Smooth muscle cell (in vitro differentiated cells): Measurements from ENCODE around the gene DRC1. TPM values are rescaled to one million over a fixed set of nuclear protein-coding genes. Genes with fewer than 3 reads are reported as not detected.

Experiments
- DNase-seq: peaks from one replicate; lab custom pipeline; 2025; ENCODE audit not compliant: unreplicated experiment; lab: John Stamatoyannopoulos, UW
- H2AFZ ChIP-seq: fragments of 200-600 bp; sonication (generic); 2 replicates; pipeline ENCODE4 v1.6.0; 2016; ENCODE audit warnings: antibody characterized with exemption, low read depth, mild to moderate bottlenecking
- H3F3A ChIP-seq: fragments of 200-600 bp; sonication (generic); 2 replicates; pipeline ENCODE4 v1.6.0; 2017; ENCODE audit warnings: antibody characterized with exemption, low read depth
- H3K27ac ChIP-seq: fragments of 200-600 bp; sonication (generic); 2 replicates; pipeline ENCODE4 v1.5.1; 2016; ENCODE audit warnings: low read depth, mild to moderate bottlenecking
- H3K27me3 ChIP-seq: fragments of 200-600 bp; sonication (generic); 2 replicates; pipeline ENCODE4 v1.6.1; 2016; ENCODE audit warnings: low read depth, mild to moderate bottlenecking
- H3K36me3 ChIP-seq: fragments of 200-600 bp; sonication (generic); 2 replicates; pipeline ENCODE4 v1.5.1; 2016; ENCODE audit warnings: low read depth
- H3K4me1 ChIP-seq: fragments of 200-600 bp; sonication (generic); 2 replicates; pipeline ENCODE4 v1.5.1; 2016; ENCODE audit warnings: low read depth
- H3K4me2 ChIP-seq: fragments of 200-600 bp; sonication (generic); 2 replicates; pipeline ENCODE4 v1.6.0; 2016; ENCODE audit warnings: mild to moderate bottlenecking
- H3K4me3 ChIP-seq: fragments of 200-600 bp; sonication (generic); 2 replicates; pipeline ENCODE4 v1.5.1; 2016; ENCODE audit warnings: mild to moderate bottlenecking
- H3K79me2 ChIP-seq: fragments of 200-600 bp; sonication (generic); 2 replicates; pipeline ENCODE4 v1.6.0; 2016; ENCODE audit warnings: low read depth, mild to moderate bottlenecking
- H3K9ac ChIP-seq: fragments of 200-600 bp; sonication (generic); 2 replicates; pipeline ENCODE4 v1.6.0; 2016; ENCODE audit warnings: low read depth
- H3K9me3 ChIP-seq: fragments of 200-600 bp; sonication (generic); replicated peaks from 2 replicates; pipeline ENCODE4 v1.5.1; 2016; ENCODE audit warnings: low read depth
- H4K20me1 ChIP-seq: fragments of 200-600 bp; sonication (generic); 2 replicates; pipeline ENCODE4 v1.6.0; 2016; ENCODE audit warnings: low read depth
- CTCF ChIP-seq: fragments of 200-600 bp; sonication (generic); IDR thresholded peaks from 2 replicates; pipeline ENCODE4 v1.5.1; 2017; ENCODE audit warnings: borderline replicate concordance, mild to moderate bottlenecking, antibody characterized with exemption; ENCODE audit not compliant: insufficient read depth, poor library complexity, severe bottlenecking
- WGBS: methylation state at CpG from one replicate; pipeline ENCODE4 v1.1.7; 2016; ENCODE audit warnings: low lambda C conversion rate; 5-methylcytosine and 5-hydroxymethylcytosine counted together
- polyA plus RNA-seq: library from polyadenylated mRNA; unstranded; fragments of >200 nt; fragmentation: Nextera tagmentation; extraction: Ambion mirVana; gene quantifications from 2 replicates; pipeline ENCODE4 v1.2.1, GENCODE V29; 2016
- total RNA-seq: library from RNA; depleted of rRNA; stranded (reverse); fragments of >200 nt; gene quantifications from 2 replicates; pipeline ENCODE4 v1.2.3, GENCODE V29; 2014

The DRC1 gene
- total and polyA plus RNA-seq, 2 experiments from 2014 or later = 0.14 TPM; not detected in 1

GRCh38 chr2:26469092-26469710, 67.5 kb downstream of the DRC1 start:
- Histone ChIP-seq H4K20me1 (no peaks in the 10 kb centered on the region), H3K27me3 (no peaks in the 10 kb centered on the region), H3K27ac (no peak overlapping the region), H3K4me1 (no peaks in the 10 kb centered on the region), H3K9me3 (no peaks in the 10 kb centered on the region), H2AFZ (no peak overlapping the region), H3F3A (no peaks in the 10 kb centered on the region), H3K4me2 (no peak overlapping the region), H3K36me3 (no peaks in the 10 kb centered on the region), H3K4me3 (no peak overlapping the region), H3K9ac (no peak overlapping the region), H3K79me2 (no peaks in the 10 kb centered on the region)
- 20% methylated on average over 5 of the region's 5 CpGs for WGBS
- no peak for DNase-seq
- TF ChIP-seq CTCF = peak; percentile 77

- Histone ChIP-seq H3K36me3 (no peaks in the 10 kb centered on the region), H3F3A (no peaks in the 10 kb centered on the region), H3K27me3 (no peaks in the 10 kb centered on the region), H2AFZ (no peak overlapping the region), H3K4me1 (no peaks in the 10 kb centered on the region), H3K79me2 (no peaks in the 10 kb centered on the region), H3K27ac (no peak overlapping the region), H4K20me1 (no peaks in the 10 kb centered on the region), H3K4me3 (no peak overlapping the region), H3K9me3 (no peaks in the 10 kb centered on the region), H3K4me2 (no peak overlapping the region), H3K9ac (no peak overlapping the region)
- TF ChIP-seq CTCF = no peak
- WGBS = 93% methylated on average over 7 of the region's 7 CpGs
- DNase-seq = no peak
Measured at GRCh38 chr2:26469955-26470354, 68.2 kb downstream of the DRC1 start.

GRCh38 chr2:26470601-26471260, 69.0 kb downstream of the DRC1 start:
- H4K20me1 ChIP-seq = no peaks in the 10 kb centered on the region
- H3K4me1 ChIP-seq = no peaks in the 10 kb centered on the region
- WGBS = 88% methylated on average over 9 of the region's 9 CpGs
- no peaks in the 10 kb centered on the region for H3F3A ChIP-seq
- TF ChIP-seq CTCF = no peak
- H3K79me2 ChIP-seq = no peaks in the 10 kb centered on the region
- H3K4me3 ChIP-seq = no peak overlapping the region
- no peak overlapping the region for H3K27ac ChIP-seq
- H2AFZ ChIP-seq = no peak overlapping the region
- H3K4me2 ChIP-seq = no peak overlapping the region
- H3K27me3 ChIP-seq = no peaks in the 10 kb centered on the region
- no peaks in the 10 kb centered on the region for H3K9me3 ChIP-seq
- DNase-seq = no peak
- H3K36me3 ChIP-seq = no peaks in the 10 kb centered on the region
- no peak overlapping the region for H3K9ac ChIP-seq

- Histone ChIP-seq H4K20me1 (no peaks in the 10 kb centered on the region), H3F3A (no peaks in the 10 kb centered on the region), H3K4me3 (no peak overlapping the region), H3K27me3 (no peaks in the 10 kb centered on the region), H3K27ac (no peak overlapping the region), H3K9me3 (no peaks in the 10 kb centered on the region), H3K79me2 (no peaks in the 10 kb centered on the region), H2AFZ (no peak overlapping the region), H3K4me1 (no peaks in the 10 kb centered on the region), H3K36me3 (no peaks in the 10 kb centered on the region), H3K9ac (no peak overlapping the region), H3K4me2 (no peak overlapping the region)
- 70% methylated on average over 2 of the region's 2 CpGs for WGBS
- DNase-seq = no peak
- TF ChIP-seq CTCF = no peak
Measured at GRCh38 chr2:26471289-26471688, 69.6 kb downstream of the DRC1 start.
